Fibroblast of pulmonary artery (primary cell): ENCODE results near the gene AMPH.
"Not testable (repeated sequence)": the region's sequence is repeated elsewhere in the genome, so short reads cannot be mapped to it uniquely, and the experiment has no call there.

ENCODE experiments used
- DNase-seq: peaks from one replicate; pipeline ENCODE4 v3.0.0-alpha.2; 2010; ENCODE audit warnings: low read depth
- H3K4me3 ChIP-seq: replicated peaks from 2 replicates; pipeline ENCODE4 v1.5.1; 2011; ENCODE audit warnings: low read depth, mild to moderate bottlenecking, control low read depth, low read length, moderate library complexity
- CTCF ChIP-seq: IDR thresholded peaks from 2 replicates; pipeline ENCODE4 v1.5.1; 2011; ENCODE audit warnings: mild to moderate bottlenecking, control low read depth, low read length, inconsistent platforms; ENCODE audit errors: missing control alignments

Gene AMPH

GRCh38 chr7:38411404-38411803 is 219.8 kb downstream of the AMPH start:
- no peak overlapping the region for H3K4me3 ChIP-seq
- peak; percentile 13 for DNase-seq
- peak; percentile 27 for TF ChIP-seq CTCF

- no peak for DNase-seq
- TF ChIP-seq CTCF = no peak
- no peak overlapping the region for H3K4me3 ChIP-seq
These were observed 221.1 kb downstream of the AMPH start for GRCh38 chr7:38410056-38410455.

DNA sequence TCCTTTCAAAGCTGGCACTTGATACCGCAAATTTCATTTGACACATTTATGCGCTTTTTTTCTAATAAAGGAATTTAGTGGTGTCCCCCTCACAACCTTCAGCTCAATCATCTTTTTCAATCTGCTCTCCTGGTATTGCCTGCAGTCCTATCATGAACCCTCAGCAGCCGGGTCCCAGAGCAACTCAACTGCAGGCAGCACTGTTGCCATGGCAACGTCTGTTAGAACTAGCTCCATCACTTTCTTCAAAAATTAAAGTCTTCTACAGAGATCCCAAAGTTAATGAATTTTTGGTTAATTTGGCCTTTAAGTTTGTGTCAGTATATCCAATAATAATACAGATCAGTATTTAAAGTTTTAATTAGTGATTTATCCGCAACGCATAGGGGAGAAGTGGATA is 221.6 kb downstream of the AMPH start:
- no peak for DNase-seq
- TF ChIP-seq CTCF = no peak
- no peak overlapping the region for H3K4me3 ChIP-seq

DNA sequence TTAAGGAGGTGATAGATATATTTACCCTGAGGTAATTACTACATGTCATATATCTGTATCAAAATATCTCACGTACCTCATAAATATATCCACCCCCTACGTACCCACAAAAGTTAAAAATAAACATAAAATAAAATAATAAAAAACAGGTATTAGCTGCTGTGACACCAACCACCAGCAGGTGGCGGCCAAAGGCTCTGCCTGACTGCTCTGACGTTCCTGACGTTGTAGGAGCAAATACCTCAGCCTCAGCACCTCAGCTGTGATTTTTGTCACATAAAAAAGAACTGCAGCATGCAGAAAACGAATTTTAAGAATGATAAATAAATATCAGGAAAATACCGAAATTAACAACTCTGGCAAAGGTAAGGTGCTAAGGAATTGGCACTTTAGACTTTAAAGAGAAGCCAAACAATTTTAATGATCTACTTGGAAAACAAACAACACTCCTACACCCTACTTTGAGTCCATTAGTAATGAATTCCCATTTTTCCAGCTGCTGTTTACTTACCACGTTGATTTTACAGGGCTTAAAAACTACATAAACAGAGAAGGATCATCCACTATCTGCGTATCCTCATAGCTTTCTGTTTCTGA is 232.3 kb downstream of the AMPH start:
- peak; percentile 68 for DNase-seq
- no peak overlapping the region for H3K4me3 ChIP-seq
- TF ChIP-seq CTCF = peak; percentile 97

DNA sequence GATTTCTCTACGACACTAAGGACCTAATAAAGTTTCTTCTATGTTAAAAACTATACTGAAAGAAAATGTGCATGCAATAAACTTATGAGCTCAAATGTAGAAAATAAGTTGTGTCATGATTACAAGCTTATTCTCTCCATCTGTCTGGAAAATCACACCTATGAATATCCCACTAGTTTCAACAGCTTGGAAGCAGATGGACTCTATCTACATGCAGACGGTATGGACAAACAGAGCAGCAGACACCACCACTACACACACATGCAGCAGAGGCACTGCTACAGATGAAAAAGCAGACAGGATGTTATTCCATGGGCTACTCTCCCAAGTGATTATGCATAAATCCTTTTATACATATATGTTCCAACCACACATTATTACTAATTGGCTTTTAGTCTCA is 234.3 kb downstream of the AMPH start:
- no peak for TF ChIP-seq CTCF
- H3K4me3 ChIP-seq = no peak overlapping the region
- DNase-seq = no peak

GRCh38 chr7:38395921-38396552 is 235.1 kb downstream of the AMPH start:
- not testable (repeated sequence) for H3K4me3 ChIP-seq

DNA sequence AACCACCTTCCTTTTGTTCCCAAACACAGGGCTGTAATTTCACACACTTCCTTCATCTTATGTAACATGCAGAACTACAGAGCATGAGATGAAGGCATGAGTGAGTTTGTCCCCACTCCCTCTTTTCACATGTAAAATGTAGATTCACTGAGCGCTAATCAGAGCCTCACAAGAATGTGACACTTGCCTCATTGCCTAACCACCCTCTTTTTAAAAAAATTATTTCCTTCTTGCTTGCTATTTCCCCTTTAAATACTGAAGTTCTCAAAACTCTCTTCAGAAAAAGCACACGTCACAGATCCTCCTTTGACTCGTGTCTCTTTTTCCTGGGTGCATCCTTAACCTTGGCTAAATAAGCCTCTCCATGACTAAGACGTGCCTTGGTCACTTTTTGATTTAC is 236.5 kb downstream of the AMPH start:
- no peak overlapping the region for H3K4me3 ChIP-seq
- TF ChIP-seq CTCF = no peak
- no peak for DNase-seq

More at GRCh38 chr7:38395921-38396552, 235.1 kb downstream of the AMPH start:
- not testable (repeated sequence) for DNase-seq
